Dedifferentiated amniotic fluid mesenchymal stem cell (primary cell): ENCODE data around the gene CDH2.

Experiments used
- DNase-seq: peaks from one replicate; pipeline ENCODE4 v3.0.0-alpha.2; 2016; ENCODE audit errors: extremely low spot score

The CDH2 gene

DNA sequence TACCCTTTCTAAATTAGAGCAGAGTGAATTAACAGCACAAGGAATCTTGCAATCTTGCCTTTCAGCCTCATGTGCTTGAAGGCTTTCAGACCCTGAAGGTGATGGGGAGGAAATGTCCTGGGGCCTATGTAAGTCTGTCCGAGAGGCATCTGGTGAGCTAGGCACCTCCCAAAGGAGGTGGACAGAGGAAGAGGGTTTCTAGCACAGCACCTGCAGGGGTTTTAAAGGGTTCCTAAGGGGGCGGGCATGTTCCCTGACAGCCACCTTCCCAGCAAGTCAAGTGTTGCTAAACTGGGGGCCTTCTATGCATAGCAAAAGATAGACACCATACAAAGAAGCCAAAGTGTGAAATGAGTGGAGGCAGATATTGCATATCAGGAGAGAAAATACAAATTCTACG is 88.5 kb downstream of the CDH2 start:
- DNase-seq = no peak

DNA sequence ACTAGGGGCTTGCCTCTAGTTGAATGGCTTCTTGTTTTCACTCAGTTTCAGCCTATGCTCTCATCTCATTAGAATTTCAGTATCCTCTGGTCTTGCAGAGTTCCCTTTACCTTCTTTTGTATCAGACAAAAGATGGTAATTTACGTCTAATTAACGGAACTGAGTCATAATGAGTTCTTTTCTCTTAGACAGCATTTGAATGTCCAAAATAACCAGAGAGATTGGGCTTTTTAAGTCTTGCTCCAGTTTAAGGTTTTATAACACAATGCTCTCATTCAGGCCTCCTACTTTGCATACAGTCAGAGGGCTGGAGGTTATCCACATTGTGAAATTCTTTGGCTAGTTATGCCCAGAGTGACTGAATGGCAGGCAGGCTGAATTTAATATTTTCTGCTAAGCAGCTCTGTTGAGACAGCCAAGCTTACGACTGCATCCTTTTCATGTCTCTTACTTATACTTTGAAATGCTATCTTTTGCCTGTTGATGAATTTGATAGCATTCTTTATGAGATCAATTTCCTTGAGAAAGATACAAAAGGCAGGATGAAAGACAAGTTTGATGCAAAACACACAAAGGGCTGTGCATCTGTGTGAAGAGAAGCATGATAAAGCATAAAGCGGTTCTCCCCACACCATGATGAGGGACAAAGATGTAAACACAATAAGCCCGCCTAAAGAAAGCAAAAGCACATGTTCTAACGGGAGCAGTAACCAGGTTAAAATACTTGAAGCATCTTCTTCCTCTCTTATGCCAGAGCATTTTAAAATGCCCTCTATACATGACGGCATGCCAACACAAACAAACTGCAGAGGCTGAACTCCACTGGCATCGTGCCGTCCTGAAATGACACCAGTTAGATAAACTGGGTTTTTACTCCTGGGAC is 90.0 kb downstream of the CDH2 start:
- no peak for DNase-seq

DNA sequence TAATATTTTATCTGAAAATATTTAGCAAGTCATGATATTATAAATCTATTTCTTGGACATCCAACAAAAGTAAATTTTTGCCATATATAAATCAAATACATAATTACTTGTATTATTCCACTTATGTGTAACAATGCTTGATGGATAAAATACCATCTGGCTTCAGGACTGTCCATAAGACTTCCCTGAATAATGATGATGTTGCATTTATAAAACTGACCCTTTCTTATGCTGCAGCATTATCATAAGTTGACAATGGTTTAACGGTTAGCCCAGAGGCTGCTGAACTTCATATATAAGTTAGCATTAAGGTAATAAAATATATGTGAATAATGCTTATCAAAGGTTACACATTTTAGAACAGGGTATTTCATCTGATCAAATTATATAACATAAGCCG is 95.4 kb downstream of the CDH2 start:
- DNase-seq = no peak

DNA sequence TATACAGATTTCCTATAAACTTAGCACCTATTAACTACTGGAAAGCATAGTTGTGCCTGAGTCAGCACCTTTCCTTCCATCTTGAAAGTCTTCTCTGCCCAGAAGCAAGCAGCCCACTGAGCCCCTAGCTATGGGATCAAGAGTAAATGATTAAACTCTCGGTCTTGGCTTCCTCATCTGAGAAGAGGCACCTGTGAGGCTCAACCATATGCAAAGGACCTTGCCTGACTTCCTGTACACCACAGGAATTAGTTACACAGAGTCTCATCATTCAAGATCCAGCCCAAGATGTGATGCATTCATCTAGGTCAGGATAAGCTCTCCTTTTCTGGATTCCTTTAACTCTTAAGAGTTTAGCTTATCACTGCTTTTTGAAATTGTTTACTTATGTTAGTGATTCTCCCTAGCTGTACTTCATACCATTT is 96.0 kb downstream of the CDH2 start:
- DNase-seq = no peak

DNA sequence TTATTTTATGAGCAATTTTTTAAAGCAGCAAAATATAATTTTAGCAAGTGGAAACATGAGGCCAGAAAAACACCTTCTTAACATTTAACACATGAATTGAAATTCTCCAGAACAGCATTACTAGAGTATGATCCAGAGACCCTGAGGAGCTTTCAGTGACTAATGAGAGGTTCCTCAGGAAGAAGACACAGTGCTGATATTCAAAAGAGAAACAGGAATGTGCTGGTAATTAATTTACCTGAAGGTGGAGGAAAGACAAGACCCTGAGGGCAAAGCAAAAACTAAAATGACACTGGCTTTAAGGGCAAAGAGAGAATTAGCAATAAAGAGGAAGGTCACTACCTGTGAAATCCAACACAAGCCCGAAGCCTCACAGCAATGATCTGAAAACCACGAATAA is 97.0 kb downstream of the CDH2 start:
- DNase-seq = no peak

DNA sequence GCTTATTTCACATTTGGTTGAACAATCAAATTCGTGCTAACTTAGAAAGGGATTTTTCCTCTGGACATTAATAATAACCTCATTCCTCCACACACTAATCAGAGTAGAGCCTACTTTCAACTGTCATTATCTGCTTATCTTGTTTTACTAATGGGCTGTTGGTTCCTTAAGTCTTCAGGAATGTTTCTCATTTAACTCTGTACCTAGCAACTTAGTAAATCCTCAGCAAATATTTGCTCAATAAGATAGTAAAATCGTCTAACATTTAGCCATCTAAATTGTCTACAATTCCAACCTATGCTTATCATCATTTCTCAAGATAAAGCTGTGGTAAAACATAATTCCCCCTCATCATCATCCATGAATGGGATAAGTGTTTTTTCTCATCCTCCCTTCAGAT is 98.1 kb downstream of the CDH2 start:
- no peak for DNase-seq

DNA sequence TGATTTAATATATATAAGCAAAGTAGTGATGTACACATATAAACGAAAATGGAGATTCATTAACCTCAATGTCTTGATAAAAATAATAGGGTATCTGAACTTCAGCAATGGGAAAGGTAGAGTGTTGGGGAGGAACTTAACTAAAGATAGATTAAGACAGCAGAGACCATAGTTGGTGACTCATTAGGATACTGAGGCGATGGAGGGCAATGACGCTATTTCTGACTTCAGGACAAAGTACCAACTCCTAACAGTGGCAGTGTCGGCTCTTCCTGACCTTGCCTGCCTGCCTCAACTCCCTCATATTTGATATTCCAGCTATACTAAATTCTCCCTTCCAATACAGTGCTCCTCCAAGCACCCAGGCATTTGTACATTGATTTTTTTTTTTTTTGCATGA is 98.6 kb downstream of the CDH2 start:
- no peak for DNase-seq

DNA sequence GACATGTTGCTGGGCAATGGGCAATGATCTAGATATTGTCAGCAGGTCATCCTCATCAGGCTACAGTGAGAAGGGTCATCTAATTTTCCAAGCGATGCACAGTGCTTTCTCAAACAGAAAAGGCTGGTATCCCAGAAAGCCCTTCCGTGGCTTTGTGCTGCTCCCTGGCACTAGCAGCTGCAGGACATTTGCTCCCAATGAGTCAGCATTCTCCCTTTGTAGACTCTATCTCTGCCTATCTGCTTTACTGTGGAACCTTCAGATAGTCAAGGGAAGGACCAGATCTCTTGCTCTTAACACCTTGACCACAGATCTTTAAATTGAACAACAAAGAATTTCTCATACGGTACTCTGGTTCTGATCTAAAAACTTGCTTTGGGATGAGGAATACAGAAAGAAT is 101.4 kb downstream of the CDH2 start:
- no peak for DNase-seq

DNA sequence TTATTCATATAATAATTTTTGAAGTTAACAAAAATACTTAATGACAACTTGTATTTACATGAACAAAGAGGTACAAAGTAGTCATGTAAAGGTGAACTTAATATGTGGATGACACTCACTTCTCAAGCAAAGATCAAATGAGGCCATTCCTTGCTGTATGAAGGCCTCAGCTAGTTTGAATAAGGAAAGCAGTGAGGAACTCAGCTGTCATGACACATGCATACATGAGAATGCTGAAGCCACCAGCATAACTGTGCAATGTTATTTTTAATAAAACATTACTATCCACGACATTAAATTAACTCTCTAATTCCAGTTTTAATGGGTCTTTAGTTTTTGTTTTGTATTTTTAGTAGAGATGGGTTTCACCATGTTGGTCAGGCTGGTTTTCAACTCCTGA is 102.9 kb downstream of the CDH2 start:
- no peak for DNase-seq

DNA sequence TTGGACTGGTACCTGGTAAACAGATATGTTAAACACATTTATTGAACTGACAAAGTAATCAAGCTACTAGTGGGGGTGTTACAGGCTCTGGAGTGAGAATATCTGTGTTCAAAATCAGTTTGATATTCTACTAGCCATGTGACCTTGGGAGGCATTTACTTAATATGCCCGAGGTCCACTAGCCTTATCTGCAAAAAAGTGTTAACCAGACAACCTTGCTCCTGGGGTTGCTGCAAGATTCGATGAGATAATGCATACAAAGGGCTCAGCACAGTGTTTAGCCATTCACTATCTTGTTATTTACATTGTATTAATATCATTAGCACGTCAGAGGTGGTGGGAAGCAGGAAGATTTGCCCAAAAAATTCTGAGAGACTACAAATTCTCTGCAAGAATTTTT is 103.3 kb downstream of the CDH2 start:
- no peak for DNase-seq

DNA sequence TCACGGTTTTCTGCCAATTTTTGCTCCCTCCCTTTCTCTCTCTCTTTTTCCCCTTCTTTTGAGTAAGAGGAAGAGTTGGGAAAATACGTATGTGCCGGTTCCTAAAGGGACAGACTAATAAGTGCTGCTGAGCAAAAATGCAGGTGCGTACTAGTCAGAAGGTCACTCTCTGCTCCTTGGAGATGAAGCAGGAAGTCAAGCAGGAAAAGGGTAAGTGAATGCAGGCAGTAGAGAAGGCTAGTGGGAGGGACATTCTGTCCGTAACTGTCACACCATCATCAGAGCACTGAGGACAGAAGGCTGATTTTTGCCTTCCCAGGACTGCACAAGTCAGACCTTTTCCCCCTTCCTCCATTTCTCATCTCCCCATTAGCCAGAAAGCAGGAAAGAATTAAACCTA is 105.7 kb downstream of the CDH2 start:
- DNase-seq = no peak

DNA sequence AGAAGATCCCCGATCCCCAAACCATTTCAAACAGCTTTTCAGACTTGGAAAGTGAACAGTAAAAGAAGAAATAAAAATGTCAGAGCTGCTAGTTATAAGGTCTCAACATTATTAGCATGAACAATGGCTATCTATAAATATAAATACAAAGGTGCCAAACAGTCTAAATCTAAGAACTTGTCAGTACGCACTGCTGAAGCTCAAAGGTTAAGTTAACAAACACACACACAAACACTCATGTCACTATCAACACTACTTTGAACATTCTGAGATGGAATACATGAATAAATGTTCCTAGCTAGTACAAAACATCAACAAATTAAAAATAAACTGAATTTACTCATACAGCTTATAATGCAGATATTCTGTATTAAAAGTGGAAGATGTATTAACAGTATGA is 108.7 kb downstream of the CDH2 start:
- DNase-seq = no peak

DNA sequence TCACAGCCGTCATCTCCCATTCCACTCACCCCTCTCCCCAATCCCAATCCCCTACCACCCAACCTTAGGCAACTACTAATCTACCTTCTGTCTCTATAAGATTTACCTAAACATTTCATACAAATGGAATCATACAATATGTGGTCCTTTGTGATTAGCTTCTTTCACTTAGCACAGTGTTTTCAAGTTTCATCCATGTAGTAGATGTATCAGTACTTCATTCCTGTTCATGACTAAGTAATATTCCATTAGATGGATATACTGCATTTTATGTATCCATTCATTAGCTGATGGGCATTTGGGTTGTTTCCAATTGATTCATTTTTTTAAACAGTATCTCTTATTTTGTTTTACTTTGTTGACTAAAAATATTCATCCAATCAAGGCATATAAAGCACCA is 109.6 kb downstream of the CDH2 start:
- DNase-seq = no peak

DNA sequence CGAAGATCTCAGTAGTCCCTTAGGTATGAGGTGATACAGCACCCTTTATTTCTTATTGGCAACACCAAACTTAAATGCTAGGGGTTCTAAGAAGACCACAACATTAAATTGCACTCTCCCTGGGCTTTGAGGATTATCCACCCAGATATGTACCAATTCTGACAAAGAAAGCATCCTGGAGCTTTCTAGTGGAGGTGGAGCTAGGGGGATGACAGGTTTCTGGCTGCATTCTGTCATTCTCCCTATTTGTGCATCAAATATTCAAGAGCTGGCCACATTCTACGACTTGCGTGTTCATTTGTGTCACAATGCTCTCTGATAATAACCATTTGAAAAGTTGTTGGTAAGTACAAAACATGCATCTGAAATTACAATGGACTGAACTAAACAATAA is 111.1 kb downstream of the CDH2 start:
- DNase-seq = no peak

DNA sequence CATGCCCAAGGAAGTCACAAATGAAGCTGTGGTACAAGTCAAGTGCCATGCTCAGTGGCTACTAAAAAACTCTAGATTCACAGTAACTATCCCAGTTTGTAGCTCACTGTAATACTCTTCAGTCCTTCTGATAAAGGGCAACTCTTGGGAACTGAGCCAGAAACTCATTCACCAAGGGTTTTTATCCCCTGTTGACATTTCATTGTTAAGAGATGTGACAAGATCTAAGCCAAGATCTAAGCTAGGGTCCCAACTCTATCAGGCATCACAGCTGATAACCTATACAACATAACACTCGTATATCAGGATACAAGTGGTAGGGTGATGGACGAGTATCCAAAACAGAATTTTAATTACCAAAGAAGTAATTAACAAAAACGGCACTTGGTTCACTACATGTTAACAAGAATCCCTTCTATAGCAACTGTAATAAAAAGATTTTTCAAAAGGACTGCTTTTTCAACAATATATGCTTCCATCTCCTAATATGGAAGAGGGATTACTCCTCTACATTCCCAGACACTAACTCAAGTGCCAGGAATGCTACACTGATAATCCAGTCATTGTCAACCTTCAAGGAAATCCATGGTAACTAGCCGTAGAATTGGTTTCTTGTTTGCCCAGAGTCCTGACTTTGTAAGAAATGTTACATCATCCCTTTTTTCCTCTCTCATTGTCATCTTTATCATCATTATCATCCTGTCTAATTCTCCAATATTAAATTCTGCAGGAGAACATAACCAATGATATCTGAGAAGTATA is 111.7 kb downstream of the CDH2 start:
- DNase-seq = peak; percentile 68

DNA sequence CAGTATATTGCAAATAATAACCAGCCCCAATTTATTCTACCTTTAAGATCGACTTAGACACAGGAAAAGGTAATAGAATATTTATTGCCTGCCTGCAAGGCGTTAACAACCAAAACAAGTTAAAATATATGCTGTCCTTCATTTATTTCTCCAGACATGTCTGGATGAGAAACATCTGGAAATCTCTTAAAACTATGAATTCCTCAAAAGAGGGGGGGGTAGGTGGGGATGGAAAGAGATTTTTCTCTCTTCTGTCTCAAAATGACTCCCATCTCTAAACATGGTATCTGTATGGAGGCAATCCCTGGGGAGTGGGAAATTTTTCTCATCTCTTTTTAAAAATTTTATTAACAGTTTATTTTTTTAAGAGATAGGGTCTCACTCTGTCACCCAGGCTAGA is 113.0 kb downstream of the CDH2 start:
- DNase-seq = no peak

DNA sequence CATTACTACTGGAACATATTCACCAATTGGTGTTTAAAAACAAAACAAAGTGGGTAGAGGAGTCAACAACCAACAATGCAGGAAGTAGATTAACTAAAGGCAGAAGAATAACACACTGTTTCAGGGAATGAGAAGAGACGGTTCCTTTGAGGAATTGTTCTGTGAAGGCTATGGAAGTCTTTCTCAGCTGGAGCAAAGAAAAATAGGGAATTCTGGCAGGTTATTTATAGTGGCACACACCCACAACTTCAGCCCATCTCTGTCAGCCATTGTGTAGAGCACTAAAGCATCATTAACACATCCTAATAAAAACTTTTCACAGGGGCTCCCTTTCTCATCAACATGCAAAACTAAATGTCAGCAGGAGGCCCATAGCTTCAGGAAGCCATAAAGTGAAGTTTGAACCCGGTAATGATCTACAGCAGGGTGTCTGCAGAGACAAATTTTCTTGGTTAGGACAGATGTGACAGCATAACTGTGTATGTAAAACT is 113.6 kb downstream of the CDH2 start:
- peak; percentile 59 for DNase-seq

DNA sequence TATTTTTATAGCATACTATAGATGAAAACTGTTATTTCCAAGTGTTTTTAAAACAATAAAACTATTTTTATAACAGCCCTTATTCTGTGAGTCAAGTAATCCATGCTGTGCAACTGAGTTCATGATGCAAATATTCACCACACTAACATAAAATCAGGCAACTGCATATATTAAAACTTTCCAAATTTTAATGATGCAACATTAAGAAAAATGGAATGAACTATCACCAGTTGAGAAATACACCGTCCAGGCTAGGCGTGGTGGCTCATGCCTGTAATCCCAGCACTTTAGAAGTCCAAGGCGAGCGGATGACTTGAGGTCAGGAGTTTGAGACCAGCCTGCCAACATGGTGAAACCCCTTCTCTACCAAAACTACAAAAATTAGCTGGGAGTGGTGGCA is 114.5 kb downstream of the CDH2 start:
- DNase-seq = peak; percentile 78

DNA sequence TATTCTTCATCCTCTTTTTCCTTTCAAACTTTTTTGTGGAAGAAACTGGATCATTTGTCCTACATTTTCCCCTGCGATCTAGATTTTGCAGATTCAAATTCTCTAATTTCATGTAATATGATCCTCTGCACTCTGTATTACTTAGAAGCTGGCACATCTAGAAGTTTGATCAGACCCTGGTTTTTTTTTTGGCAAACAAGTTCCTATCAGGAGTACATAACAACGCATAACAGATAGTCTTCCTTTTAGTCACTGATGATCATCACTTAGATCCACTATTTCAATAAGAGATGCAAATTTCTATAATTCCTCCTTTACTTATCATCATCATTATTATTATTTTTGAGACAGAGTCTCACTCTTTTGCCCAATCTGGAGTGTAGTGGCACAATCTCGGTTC is 117.1 kb downstream of the CDH2 start:
- DNase-seq = no peak

DNA sequence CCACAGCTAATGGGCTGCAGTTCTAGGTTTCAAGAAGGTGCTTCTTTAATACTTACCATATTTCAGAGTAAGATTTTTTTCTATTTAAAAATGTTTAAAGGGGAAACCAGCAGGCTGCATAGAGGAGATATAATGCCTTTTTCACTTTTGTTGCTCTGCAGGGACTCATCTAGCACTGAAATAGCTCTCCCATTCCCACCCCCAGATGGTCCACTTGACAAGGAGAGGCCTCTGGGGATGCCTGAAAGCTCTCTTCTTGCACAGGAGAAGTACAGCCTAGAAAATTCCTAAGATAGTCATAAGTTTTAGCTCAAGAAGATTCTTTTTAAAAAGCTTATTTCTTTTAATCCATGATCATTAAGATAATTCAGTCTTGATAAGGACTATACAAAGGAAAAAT is 126.4 kb downstream of the CDH2 start:
- no peak for DNase-seq

DNA sequence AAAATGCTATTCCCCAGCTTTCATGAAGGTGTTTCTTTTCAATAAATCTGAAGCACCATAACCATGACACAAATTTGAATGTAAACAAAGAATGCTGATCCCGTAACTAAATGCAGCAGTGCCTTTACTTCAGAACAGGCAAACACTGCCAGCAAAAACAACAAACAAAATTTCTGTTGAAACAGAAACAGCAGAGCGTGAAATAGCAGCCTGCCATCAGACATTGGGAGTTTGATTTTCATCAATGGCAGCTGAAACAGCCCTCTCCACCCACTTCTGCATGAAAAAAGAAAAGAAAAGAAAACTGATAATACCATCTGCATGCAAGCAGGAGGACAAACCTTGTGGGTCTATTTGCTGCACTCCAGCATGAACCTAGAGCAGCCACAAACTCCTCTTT is 128.3 kb downstream of the CDH2 start:
- no peak for DNase-seq

DNA sequence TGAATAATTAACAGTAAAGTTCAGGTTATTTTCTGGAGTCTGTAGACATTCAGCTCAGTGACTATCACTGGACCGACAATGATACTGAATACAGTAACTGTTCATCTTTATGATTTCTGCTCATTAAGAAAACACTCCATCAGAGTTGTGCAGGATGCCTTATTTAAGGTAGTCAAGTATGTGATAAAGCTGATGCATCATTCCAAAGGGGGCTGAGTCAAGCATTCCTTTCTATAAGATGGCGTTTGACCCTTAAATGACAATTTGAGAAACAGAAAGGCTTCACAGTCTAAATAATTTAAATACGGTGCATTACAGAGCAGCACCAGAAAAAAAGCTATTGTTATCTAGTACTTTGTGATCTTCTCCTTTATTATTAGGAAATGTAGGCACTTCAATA is 131.1 kb downstream of the CDH2 start:
- DNase-seq = no peak

DNA sequence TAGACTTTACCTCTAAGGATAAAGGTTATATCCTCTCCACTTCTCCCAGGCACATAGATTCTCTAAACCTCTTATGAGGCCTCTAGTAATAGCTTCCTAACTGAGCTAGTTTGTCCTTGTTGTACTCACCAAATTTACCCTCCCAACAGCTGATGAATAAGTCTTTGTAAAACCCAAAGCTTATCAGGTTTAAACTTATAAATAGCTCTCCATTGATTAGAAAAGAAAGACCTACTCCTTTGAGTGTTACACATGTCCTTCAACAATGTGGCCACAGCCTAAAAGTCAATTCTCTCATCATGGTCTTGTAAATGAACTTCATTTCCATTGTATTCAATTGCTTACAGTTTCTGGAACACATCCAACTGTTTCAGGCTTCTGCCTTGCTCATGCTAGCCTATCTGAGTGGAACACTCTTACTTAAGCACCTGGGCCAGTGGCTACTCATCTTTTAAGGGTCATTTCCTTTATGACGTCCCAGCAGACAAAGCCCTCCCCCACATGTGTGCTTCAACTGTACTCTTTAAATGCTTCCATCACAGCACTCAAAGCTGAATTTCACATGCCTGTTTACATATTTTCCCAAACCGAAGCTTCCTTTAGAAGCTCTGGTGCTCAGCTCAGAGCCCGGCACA is 131.6 kb downstream of the CDH2 start:
- DNase-seq = no peak
